Measurements from ENCODE around the gene CIZ1.

DNA sequence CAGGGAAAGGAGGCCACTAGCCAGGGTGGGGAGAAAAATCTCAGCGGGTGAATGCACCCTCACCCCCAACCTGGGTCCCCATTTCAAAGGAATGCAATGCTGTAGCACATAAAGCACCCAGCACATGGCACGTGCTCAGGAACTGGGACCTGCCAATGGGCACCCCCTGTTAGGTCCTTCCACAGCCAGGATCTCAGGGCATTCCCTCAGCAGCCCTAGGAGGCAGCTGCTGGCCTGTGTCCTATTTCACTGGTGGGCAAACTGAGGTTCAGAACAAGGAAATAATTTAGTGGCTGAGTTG lies 20.6 kb upstream of the CIZ1 start:
- no peak for TF ChIP-seq YY1 (IDR thresholded peaks at IDR 0.05; ENCODE audit: insufficient read depth, insufficient read length)
- TF ChIP-seq ZNF274 (IDR thresholded peaks at IDR 0.05; ENCODE audit: low read depth, low read length): no peak
- TF ChIP-seq SUZ12 (IDR thresholded peaks at IDR 0.05; ENCODE audit: extremely low read depth, insufficient read depth, insufficient read length): no peak
